ENCODE data around the gene ZDHHC1. TPM values are rescaled to one million over a fixed set of nuclear protein-coding genes. Genes with fewer than 3 reads are reported as not detected.

The ZDHHC1 gene
- total RNA-seq, 5 donors from 2014 or later (not counting 1 experiment from before 2014, with no cell fraction given): 0.26 to 0.85 (median 0.47) TPM; not detected in 1

DNA sequence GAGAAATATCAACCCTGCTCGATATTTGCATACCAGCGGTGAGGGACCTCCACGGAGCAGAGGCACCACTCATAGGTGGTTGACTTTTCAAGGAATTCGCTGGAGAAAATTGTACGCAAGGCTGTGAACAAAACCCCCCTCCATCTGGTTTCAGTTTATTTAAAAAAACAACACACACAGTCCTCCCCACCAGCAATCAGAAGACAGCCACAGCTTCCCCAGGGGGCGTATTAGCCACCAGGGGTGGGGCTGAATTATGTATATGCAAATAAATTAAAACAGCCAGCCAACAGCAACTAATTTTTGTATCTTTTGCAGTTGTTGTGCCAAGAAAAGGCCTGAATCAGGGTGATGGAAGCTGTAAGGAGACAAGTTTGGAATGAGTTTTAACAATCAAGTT, 8.8 kb upstream of the ZDHHC1 start:
- no peaks in the 10 kb centered on the region for H3K36me3 ChIP-seq (ENCODE audit: control insufficient read depth in 2 of 2, extremely low read depth in 1 of 2, insufficient read depth in 1 of 2, low read length in 1 of 2)
- no peak overlapping the region for H3K27ac ChIP-seq (ENCODE audit: low read length)
- H3K4me3 ChIP-seq (ENCODE audit: control insufficient read depth in 1 of 2, extremely low read depth in 1 of 2, low read length in 1 of 2): no peak overlapping the region
- no peak overlapping the region for H3K27ac Mint-ChIP-seq
- peaks cover 0 to 9% of the 10 kb centered on the region in 2 experiments for H3K4me1 ChIP-seq (ENCODE audit: control insufficient read depth in 1 of 2, extremely low read depth in 1 of 2, insufficient read depth in 2 of 2, low read length in 2 of 2)
- ATAC-seq (replicated peaks in 1 of 4): no peak
- peaks cover 20 to 64% of the 10 kb centered on the region in 2 experiments for H3K27me3 ChIP-seq (replicated peaks in 1 of 2; ENCODE audit: control insufficient read depth in 2 of 2, extremely low read depth in 1 of 2, insufficient read depth in 2 of 2, low read length in 1 of 2)
- DNase-seq: no peak
- peaks cover 0 to 3% (median 0%) of the 10 kb centered on the region in 3 donors for H3K4me1 Mint-ChIP-seq
- no peaks in the 10 kb centered on the region for H3K9me3 Mint-ChIP-seq
- H3K4me3 Mint-ChIP-seq: no peak overlapping the region
- H3K9me3 ChIP-seq: no peaks in the 10 kb centered on the region
- H3K36me3 Mint-ChIP-seq: peaks cover 3% of the 10 kb centered on the region
- H3K27me3 Mint-ChIP-seq: peaks cover 39 to 40% of the 10 kb centered on the region in 2 donors
- no CpG with 5 or more reads among the region's 6 CpGs for WGBS (ENCODE audit: insufficient coverage)
- ChIA-PET POLR2A (no interaction called here), CTCF (interaction anchor here in 1 of 2 donors (0.6 kb wide), 2 partner anchors 276 to 355 kb away, joined by 3 to 4 read pairs; no protein-coding TSS in a partner anchor)

- ATAC-seq (replicated peaks in 1 of 4) (no peak), DNase-seq (no peak)
- no peaks in the 10 kb centered on the region for H3K36me3 ChIP-seq (ENCODE audit: control insufficient read depth in 2 of 2, extremely low read depth in 1 of 2, insufficient read depth in 1 of 2, low read length in 1 of 2)
- POLR2A ChIA-PET: no interaction called here
- CTCF ChIA-PET: interaction anchor here in 1 of 2 donors (0.6 kb wide), 1 partner anchor 356 kb away, joined by 4 read pairs; no protein-coding TSS in a partner anchor
- no peak overlapping the region for H3K4me3 ChIP-seq (ENCODE audit: control insufficient read depth in 1 of 2, extremely low read depth in 1 of 2, low read length in 1 of 2)
- Mint-ChIP-seq H3K9me3 (no peaks in the 10 kb centered on the region), H3K36me3 (peaks cover 3% of the 10 kb centered on the region), H3K4me3 (no peak overlapping the region), H3K27me3 (peaks cover 39 to 40% of the 10 kb centered on the region in 2 donors), H3K4me1 (no peaks in the 10 kb centered on the region), H3K27ac (no peak overlapping the region)
- 69% methylated on average over 4 of the region's 5 CpGs for WGBS (ENCODE audit: insufficient coverage)
- H3K4me1 ChIP-seq (ENCODE audit: control insufficient read depth in 1 of 2, extremely low read depth in 1 of 2, insufficient read depth in 2 of 2, low read length in 2 of 2): peaks cover 0 to 7% of the 10 kb centered on the region in 2 experiments
- no peaks in the 10 kb centered on the region for H3K9me3 ChIP-seq
- peaks cover 15 to 61% of the 10 kb centered on the region in 2 experiments for H3K27me3 ChIP-seq (replicated peaks in 1 of 2; ENCODE audit: control insufficient read depth in 2 of 2, extremely low read depth in 1 of 2, insufficient read depth in 2 of 2, low read length in 1 of 2)
- no peak overlapping the region for H3K27ac ChIP-seq (ENCODE audit: low read length)
Measured at GRCh38 chr16:67424261-67424615, 8.0 kb upstream of the ZDHHC1 start.

GRCh38 chr16:67423611-67424260, 7.5 kb upstream of the ZDHHC1 start:
- Histone ChIP-seq H3K27ac (ENCODE audit: low read length) (no peak overlapping the region), H3K36me3 (ENCODE audit: control insufficient read depth in 2 of 2, extremely low read depth in 1 of 2, insufficient read depth in 1 of 2, low read length in 1 of 2) (no peaks in the 10 kb centered on the region), H3K27me3 (replicated peaks in 1 of 2; ENCODE audit: control insufficient read depth in 2 of 2, extremely low read depth in 1 of 2, insufficient read depth in 2 of 2, low read length in 1 of 2) (peaks cover 14 to 59% of the 10 kb centered on the region in 2 experiments), H3K4me1 (ENCODE audit: control insufficient read depth in 1 of 2, extremely low read depth in 1 of 2, insufficient read depth in 2 of 2, low read length in 2 of 2) (peaks cover 0 to 7% of the 10 kb centered on the region in 2 experiments), H3K9me3 (no peaks in the 10 kb centered on the region), H3K4me3 (ENCODE audit: control insufficient read depth in 1 of 2, extremely low read depth in 1 of 2, low read length in 1 of 2) (no peak overlapping the region)
- DNase-seq (no peak), ATAC-seq (replicated peaks in 1 of 4) (no peak)
- Mint-ChIP-seq H3K27me3 (peaks cover 35 to 36% of the 10 kb centered on the region in 2 donors), H3K9me3 (no peaks in the 10 kb centered on the region), H3K27ac (no peak overlapping the region), H3K36me3 (peaks cover 3% of the 10 kb centered on the region), H3K4me1 (no peaks in the 10 kb centered on the region), H3K4me3 (no peak overlapping the region)
- WGBS (ENCODE audit: insufficient coverage): 63% methylated on average over 3 of the region's 9 CpGs
- ChIA-PET CTCF (interaction anchor here in 1 of 2 donors (0.7 kb wide), 2 partner anchors 114 to 400 kb away, joined by 3 read pairs; no protein-coding TSS in a partner anchor), POLR2A (no interaction called here)

DNA sequence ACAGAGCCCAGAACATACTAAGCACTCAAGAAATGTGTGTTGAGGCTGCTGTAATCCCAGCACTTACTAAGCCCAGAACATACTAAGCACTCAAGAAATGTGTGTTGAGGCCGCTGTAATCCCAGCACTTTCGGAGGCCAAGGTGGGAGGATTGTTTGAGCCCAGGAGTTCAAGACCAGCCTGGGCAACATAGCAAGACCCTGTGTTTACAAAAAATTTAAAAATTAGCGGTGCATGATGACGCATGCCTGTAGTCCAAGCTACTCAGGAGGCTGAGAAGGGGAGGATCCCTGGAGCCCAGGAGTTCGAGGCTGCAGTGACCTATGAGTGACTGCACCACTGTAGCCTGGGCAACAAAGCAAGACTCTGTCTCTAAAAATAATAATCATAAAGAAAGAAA, 6.7 kb upstream of the ZDHHC1 start:
- H3K27ac Mint-ChIP-seq: no peak overlapping the region

DNA sequence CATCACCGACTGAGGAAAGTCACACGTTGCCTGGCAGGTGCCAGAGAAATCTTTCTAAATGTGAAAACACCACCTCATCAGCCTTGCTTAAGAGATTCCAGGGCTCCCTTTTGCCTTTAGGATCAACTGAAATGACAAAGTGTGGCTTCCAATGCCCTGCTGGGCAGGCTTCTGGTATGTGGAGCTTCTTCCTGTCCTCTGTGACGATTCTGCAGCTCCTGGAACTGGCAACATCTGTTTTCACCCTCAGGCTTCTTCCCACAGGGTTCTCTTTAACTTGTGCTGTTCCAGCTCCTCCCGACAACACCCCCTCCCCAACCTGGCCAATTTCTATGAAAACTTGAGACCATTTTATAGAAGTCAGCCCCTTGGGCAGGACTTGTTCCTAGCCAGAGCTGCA, 4.8 kb upstream of the ZDHHC1 start:
- no peak overlapping the region for H3K27ac ChIP-seq (ENCODE audit: low read length)
- H3K36me3 ChIP-seq (ENCODE audit: control insufficient read depth in 2 of 2, extremely low read depth in 1 of 2, insufficient read depth in 1 of 2, low read length in 1 of 2): no peaks in the 10 kb centered on the region
- Mint-ChIP-seq H3K4me1 (peaks cover 6 to 8% (median 7%) of the 10 kb centered on the region in 3 donors), H3K36me3 (no peaks in the 10 kb centered on the region), H3K27ac (no peak overlapping the region), H3K27me3 (peaks cover 33 to 40% of the 10 kb centered on the region in 2 donors), H3K9me3 (no peaks in the 10 kb centered on the region), H3K4me3 (no peak overlapping the region)
- H3K4me1 ChIP-seq (ENCODE audit: control insufficient read depth in 1 of 2, extremely low read depth in 1 of 2, insufficient read depth in 2 of 2, low read length in 2 of 2): peaks cover under 1 to 6% of the 10 kb centered on the region in 2 experiments
- H3K27me3 ChIP-seq (replicated peaks in 1 of 2; ENCODE audit: control insufficient read depth in 2 of 2, extremely low read depth in 1 of 2, insufficient read depth in 2 of 2, low read length in 1 of 2): peaks cover 13 to 50% of the 10 kb centered on the region in 2 experiments
- WGBS (ENCODE audit: insufficient coverage): 82% methylated on average over 3 of the region's 4 CpGs
- no peak for ATAC-seq (replicated peaks in 1 of 4)
- ChIA-PET POLR2A (no interaction called here), CTCF (interaction anchor here in 1 of 2 donors (0.6 kb wide), 1 partner anchor 18 kb away, joined by 5 read pairs; no protein-coding TSS in a partner anchor)
- H3K9me3 ChIP-seq: no peaks in the 10 kb centered on the region
- H3K4me3 ChIP-seq (ENCODE audit: control insufficient read depth in 1 of 2, extremely low read depth in 1 of 2, low read length in 1 of 2): no peak overlapping the region
- DNase-seq: no peak

More for the DNA sequence above, 6.7 kb upstream of the ZDHHC1 start:
- no peaks in the 10 kb centered on the region for H3K4me1 Mint-ChIP-seq
- no peak overlapping the region for H3K4me3 ChIP-seq (ENCODE audit: control insufficient read depth in 1 of 2, extremely low read depth in 1 of 2, low read length in 1 of 2)
- ChIA-PET POLR2A (no interaction called here), CTCF (interaction anchor here (0.6 to 0.7 kb wide), 2 partner anchors 115 to 144 kb away, joined by 3 read pairs; no protein-coding TSS in a partner anchor)
- H3K4me3 Mint-ChIP-seq: no peak overlapping the region
- peaks cover 3% of the 10 kb centered on the region for H3K36me3 Mint-ChIP-seq
- DNase-seq (no peak), ATAC-seq (replicated peaks in 1 of 4) (no peak)
- no peaks in the 10 kb centered on the region for H3K9me3 Mint-ChIP-seq
- no peak overlapping the region for H3K27ac ChIP-seq (ENCODE audit: low read length)
- H3K27me3 Mint-ChIP-seq: peaks cover 33 to 37% of the 10 kb centered on the region in 2 donors
- peaks cover 14 to 54% of the 10 kb centered on the region in 2 experiments for H3K27me3 ChIP-seq (replicated peaks in 1 of 2; ENCODE audit: control insufficient read depth in 2 of 2, extremely low read depth in 1 of 2, insufficient read depth in 2 of 2, low read length in 1 of 2)
- H3K4me1 ChIP-seq (ENCODE audit: control insufficient read depth in 1 of 2, extremely low read depth in 1 of 2, insufficient read depth in 2 of 2, low read length in 2 of 2): peaks cover 0 to 2% of the 10 kb centered on the region in 2 experiments
- WGBS (ENCODE audit: insufficient coverage): 100% methylated on average over 2 of the region's 5 CpGs
- H3K36me3 ChIP-seq (ENCODE audit: control insufficient read depth in 2 of 2, extremely low read depth in 1 of 2, insufficient read depth in 1 of 2, low read length in 1 of 2): no peaks in the 10 kb centered on the region
- H3K9me3 ChIP-seq: no peaks in the 10 kb centered on the region

GRCh38 chr16:67419931-67420330, 3.7 kb upstream of the ZDHHC1 start:
- DNase-seq (no peak), ATAC-seq (replicated peaks in 1 of 4) (no peak)
- Mint-ChIP-seq H3K4me3 (no peak overlapping the region), H3K4me1 (peaks cover 6 to 12% (median 11%) of the 10 kb centered on the region in 3 donors), H3K27ac (no peak overlapping the region), H3K9me3 (no peaks in the 10 kb centered on the region), H3K36me3 (no peaks in the 10 kb centered on the region), H3K27me3 (peaks cover 34 to 39% of the 10 kb centered on the region in 2 donors)
- Histone ChIP-seq H3K36me3 (ENCODE audit: control insufficient read depth in 2 of 2, extremely low read depth in 1 of 2, insufficient read depth in 1 of 2, low read length in 1 of 2) (no peaks in the 10 kb centered on the region), H3K27me3 (replicated peaks in 1 of 2; ENCODE audit: control insufficient read depth in 2 of 2, extremely low read depth in 1 of 2, insufficient read depth in 2 of 2, low read length in 1 of 2) (peaks cover 9 to 53% of the 10 kb centered on the region in 2 experiments), H3K4me3 (ENCODE audit: control insufficient read depth in 1 of 2, extremely low read depth in 1 of 2, low read length in 1 of 2) (no peak overlapping the region), H3K27ac (ENCODE audit: low read length) (no peak overlapping the region), H3K4me1 (ENCODE audit: control insufficient read depth in 1 of 2, extremely low read depth in 1 of 2, insufficient read depth in 2 of 2, low read length in 2 of 2) (peaks cover 3 to 11% of the 10 kb centered on the region in 2 experiments), H3K9me3 (no peaks in the 10 kb centered on the region)
- ChIA-PET POLR2A (no interaction called here), CTCF (no interaction called here)
- no CpG with 5 or more reads among the region's 3 CpGs for WGBS (ENCODE audit: insufficient coverage)
